ENCODE measurements around the gene PDE4D.
"Not testable (repeated sequence)": the region's sequence is repeated elsewhere in the genome, so short reads cannot be mapped to it uniquely, and the experiment has no call there.

PDE4D gene

DNA sequence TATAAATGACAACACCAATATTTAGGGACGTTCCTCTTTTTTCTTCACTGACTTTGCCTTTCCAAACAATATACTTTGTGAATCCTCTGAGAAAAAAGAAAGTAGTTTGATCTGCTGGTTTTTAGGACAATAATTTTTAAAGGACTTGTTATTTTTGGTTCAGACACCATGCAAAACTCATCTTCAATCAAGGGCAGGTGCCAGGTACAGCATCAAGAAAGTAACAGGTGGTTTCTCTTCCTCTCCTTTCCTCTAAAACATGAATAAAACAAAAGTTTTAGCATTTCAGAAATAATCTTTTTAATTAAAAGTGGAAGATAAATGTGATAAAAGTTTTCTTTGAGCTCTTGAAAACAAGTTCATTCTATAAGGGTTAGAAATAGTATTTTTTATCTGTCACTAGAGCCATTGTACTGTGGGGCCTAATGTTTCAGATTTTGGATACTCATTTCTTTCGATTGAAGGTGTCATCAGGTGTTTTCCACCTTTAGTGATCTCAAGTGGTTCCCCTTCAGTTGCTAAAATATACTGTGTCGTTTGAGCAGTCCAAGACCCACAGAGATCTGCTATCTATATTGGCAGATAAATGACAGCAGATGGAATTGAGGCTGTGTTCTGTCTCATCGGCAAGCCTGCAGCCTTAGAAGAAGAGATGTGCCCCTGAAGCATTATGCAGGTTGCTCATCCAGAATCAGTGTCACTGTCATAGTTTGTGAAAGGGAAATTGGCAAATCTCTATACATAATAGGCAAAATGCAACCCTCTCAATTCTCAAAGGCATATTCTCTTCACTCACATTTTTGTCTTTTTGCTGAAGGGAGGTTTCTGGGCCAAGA lies 499.7 kb downstream of the PDE4D start:
- DNase-seq = no peak

DNA sequence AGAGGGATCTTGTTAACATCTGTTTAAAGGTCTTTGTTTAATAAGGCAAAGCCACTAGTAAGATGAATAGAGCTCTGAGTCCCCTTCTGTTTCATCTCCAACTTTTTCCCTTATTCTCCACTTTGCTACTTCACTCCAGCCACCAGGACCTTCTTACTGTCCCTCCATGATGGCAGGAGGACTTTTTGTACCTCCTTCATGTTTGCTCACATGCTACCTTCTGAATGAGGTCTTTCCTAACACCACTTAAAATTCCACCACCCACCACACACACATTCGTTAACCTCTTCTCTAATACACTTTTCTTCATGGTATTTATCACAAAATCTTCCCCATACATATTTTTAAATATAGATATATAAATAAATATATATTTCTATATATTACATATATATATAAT lies 501.9 kb downstream of the PDE4D start:
- DNase-seq = no peak

DNA sequence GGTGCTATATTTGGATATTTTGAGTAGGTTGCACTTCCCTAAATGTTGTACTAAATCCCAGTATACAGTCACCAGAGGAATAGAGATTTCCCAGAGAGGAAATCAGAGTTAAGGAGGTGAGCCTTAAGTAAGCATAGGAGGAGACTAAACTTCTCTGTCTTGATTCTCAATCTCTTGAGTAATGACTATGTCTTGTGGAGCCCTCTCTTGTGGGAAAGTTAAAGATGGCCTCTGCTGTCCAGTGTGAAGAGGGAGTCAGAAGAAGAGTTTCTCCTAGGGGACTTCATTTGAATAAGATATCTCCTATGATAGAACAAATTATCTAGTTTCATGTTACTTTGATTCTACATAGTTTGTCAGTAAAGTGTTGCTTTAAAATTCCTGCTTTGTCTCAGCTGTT lies 502.5 kb downstream of the PDE4D start:
- DNase-seq = no peak

DNA sequence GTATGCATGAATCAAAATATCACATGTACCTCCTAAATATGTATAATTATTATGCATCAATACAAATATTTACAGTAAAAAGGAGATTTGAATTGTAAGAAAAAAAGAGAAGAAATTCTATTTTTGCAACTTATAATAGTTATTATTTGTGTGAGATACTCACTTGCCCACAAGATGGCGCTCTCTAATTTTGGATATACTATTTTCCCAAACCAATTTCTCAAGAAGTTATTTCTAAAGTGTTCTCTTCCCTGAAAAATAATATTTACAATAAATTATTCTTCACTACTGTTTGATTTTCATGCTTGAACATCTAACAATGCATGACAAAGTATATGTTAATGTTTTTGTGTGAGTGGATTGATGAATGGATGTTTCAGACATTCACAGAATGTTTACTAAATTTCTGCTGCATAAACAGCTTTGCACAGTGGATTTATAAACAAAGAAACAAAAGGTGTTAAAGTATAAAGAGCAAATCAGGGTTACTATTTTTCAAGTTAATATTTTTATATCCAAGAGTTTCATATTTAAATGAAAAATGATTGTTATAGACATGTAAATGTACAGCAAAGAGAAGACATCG lies 503.4 kb downstream of the PDE4D start:
- peak; percentile 35 for DNase-seq

DNA sequence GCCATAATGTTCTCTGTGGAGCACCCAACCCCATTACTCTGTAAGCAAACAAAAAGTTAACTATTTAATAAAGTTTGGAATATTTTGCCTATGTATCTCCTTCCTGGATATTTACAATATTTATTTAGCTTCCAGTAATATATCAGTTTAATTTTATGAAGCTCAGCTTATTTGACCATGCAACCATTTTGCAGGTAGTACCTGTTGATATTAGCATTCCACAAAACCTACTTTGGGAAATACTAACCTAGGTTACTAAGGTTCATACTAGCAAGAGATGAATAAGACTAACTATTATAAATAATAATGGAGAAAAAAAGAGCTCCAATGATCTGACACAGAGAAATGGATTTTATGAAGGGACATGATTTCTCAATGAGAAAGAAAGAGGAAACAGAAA lies 506.4 kb downstream of the PDE4D start:
- DNase-seq = no peak

DNA sequence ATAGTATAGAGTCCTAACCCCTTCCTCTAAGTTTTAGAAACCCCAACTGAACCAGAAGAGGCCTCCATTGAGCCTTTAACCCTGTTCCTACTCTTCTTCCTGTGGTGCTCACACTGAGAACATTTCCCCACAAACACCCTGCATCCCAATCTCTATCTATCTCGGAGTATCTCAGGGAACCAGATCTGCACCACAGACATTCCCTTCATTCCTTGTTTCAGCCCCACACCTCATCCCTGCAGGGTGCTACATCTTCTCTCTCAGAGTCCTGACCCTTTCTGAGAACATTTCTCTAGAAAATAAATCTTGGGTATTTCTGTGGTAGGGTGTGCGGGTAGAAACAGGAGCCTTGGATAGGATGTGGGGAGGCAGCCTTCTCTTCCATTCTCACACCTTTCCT lies 507.8 kb downstream of the PDE4D start:
- DNase-seq = no peak

DNA sequence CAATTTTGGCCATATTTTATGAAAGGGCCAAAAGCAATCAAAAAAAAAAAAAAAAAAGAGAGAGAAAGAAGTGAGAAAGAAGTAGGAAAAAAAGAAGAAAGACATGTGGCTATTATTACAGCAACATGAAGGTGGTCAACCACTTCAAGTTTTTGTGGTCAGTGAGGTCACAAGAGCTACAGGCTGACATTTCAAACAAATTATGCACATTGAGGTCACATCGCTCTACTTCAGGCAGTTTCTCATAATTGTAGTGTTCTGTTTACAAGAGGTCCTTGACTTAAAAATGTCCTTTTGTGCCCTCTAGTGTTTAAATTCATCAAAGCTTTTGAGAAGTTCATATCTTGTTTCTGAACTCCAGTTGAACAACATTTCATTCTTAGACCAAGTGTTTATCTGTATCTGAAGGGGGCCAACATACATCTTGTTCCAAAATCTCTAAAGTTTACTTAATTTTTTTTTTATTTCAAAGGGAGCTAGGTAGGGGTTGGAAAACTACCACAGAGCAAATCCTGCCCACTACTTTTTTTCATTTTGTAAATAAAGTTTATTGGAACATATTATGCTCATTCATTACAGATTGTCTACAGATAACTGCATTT lies 513.1 kb downstream of the PDE4D start:
- DNase-seq = peak; percentile 69

DNA sequence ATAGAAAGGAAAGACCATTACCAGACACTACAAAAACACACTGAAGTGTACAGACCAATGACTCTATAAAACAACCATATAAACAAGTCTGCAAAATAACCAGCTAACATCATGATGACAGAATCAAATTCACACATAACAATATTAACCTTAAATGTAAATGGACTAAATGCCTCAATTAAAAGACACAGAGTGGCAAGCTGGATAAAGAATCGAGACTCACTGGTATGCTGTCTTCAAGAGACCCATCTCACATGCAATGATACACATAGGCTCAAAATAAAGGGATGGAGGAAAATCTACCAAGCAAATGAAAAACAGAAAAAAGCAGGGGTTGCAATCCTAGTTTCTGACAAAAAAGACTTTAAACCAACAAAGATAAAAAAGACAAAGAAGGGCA lies 519.5 kb downstream of the PDE4D start:
- DNase-seq = not testable (repeated sequence)

DNA sequence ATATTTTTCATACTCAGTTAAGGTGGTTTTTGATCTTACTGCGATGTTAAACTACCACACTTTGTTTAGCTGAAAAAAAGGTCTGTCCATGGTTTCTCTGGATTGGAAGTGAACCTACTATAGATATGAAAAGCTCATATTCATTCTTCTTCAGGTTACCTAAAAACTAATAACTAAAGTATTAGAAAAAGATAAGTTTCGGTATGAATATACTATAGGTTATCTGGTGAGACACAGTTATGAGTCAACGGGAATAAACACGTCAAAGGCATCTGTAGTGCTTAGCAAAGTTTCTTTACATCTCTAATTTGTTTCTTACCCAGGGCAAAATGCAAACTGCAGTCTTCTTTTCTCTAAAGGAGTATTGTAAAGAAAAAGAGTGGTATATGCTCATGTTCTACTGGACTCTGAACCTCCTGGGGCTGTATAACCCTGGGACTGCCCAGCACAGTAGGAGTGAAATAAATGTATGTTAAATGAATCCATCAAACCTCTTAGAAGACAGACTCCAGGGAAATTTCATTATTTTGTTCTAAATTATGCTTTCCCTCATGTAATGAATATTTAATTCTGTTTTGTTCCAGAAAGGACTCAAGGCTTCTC lies 521.9 kb downstream of the PDE4D start:
- DNase-seq = no peak

DNA sequence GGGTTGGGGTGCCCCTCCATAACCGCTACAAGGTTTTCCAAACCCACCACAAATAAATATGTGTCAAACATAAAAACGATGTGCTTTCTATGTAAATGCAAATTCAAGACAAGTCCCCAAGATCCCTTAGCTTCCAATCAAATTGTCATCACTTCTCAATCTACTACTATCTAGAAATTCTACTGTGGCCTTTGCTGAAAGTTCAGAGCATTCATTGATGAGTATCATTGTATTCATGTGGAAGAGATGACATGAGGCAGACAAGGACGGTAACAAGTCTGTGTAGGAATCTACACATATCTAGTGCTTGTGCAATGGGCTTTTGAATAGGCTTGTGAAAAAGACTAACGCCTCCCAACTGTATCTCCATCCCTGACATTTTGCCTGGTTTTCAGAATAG lies 524.6 kb downstream of the PDE4D start:
- DNase-seq = no peak

DNA sequence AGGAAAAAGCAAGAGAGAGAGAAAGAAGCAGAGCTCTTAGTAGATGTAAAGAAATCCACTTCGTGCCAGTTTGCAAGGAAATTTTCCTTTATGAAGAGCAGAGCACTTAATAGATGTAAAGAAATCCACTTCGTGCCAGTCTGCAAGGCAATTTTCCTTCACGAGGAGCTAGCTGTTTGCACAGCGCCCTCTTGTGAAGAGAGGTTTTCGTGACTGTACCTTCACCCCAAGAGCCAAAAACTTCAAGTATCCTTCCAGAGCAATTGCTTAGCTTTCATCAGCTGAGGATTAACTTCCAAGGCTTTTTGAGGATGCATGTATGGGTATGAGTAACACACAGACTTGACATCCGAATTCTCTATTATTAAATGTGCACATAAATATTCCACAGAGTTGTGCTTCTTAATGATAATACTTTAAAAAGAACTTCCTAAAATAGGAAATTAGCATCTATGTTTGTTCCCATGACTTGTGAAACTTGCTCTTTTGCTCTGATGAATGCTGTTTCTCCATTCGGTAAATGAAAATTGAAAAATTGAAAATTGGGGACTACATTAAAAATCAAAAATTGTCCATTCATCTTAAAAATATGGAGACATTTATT lies 525.6 kb downstream of the PDE4D start:
- DNase-seq = peak; percentile 20

DNA sequence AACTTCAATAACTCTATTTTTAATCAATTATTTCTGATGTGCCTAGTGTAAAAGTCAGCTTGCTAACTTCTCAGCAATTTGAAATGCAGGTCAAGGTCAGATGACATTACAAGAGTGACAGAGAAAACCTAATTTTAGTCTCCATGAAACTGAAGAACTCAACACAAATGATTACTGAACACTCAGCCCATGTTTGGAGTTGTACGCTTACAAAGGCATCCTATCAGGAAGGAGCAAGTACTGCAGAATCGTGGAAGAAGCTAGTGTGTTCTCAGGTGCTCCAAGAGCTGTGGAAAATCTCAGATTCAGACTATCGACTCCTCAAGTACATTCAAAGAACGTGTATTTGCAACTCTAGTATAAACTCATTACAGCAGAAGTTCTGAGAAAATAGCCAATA lies 526.7 kb downstream of the PDE4D start:
- DNase-seq = no peak

DNA sequence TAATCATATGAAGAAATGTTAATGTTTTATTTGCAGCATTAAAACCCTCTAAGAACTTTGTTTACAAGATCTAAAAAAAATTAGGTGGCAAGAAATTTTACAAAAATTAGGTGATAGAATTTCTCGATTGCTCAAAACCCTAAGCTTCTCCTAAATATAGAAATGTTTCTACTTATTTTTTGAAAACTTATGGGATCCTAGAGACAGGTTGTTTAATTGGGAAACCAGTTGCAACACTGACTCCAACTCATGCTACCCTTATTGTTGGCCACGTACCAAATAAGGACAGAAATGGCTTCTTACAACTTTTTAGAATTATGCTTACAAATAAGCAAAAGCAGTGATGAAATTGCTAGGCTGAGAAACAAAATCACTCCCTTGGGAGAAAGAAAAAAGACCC lies 531.1 kb downstream of the PDE4D start:
- no peak for DNase-seq

DNA sequence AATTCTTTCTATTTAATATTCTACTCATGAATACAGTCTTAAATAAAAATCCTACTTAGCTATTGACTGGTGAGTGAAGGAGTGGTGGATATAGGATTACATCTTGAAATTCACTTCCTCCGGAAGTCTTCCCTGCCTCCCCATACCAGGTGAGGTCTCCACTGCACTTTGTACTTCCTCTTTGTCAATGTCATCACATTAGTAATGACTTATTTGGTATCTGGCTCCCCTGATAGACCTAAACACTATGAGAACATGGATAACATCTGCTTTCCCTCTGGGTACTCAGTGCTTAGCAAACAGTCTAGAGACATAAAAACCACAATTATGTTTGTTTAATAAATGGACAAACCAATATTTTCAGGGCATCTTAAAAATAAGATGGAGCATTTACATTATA lies 532.1 kb downstream of the PDE4D start:
- peak; percentile 35 for DNase-seq

DNA sequence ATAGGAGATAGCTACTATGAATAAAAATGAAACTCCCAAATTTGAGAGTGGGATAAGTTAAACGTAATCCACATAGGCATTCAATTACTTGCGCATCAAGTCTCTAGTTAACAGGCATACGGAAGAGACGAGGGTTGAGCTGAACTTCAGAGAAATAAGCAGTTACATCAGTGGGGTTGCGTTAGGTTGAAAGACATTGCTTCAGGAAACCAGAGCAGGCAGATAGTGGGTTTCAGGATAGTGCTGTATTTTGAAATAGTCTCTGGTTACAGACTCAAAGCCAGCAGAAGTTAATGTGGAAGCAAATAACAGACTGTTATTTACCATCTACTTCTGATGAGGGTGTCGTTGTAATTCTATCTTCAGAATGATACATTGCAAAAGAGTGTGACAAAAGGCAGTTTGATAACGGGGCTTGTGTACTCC lies 533.4 kb downstream of the PDE4D start:
- peak; percentile 73 for DNase-seq

DNA sequence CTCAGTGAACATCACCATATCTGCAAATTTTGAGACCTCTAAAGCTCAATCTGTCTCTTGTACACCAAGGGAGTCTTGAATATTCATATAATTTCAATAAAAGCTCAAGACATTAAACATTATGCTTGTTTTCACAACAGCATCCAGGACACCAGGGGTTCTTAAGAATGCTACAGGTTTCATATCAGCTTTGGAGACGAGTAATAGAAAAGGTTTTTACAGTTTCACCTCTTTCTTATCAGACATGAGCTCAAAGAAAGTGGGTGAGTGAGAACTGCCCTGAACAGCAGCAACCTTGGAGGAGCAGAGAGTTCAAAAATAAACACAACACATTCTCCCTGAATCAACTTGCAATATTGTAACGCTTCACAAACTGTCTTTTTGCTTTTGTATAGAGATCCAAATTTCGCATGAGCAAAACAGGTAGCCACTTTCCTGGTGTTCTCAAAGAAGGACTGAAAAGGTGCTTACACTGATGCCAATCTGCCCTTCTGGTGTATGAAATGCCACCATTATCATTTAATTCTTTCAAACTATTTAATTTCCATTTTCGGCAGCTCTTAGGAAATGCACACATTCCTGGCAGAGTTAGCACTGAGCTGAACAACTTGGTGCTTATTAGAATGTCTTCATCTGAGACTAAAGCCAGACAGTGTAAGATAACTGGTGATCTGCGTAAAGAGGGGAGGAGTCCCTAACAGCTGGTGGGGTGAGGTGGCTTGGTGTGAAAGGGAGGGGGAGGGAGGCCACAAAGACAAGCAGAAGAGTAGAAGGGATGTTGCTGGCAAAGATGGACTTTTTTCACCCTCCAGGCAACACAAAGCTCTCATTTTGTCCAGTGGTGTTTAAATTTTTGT lies 535.3 kb downstream of the PDE4D start:
- DNase-seq = peak; percentile 16

DNA sequence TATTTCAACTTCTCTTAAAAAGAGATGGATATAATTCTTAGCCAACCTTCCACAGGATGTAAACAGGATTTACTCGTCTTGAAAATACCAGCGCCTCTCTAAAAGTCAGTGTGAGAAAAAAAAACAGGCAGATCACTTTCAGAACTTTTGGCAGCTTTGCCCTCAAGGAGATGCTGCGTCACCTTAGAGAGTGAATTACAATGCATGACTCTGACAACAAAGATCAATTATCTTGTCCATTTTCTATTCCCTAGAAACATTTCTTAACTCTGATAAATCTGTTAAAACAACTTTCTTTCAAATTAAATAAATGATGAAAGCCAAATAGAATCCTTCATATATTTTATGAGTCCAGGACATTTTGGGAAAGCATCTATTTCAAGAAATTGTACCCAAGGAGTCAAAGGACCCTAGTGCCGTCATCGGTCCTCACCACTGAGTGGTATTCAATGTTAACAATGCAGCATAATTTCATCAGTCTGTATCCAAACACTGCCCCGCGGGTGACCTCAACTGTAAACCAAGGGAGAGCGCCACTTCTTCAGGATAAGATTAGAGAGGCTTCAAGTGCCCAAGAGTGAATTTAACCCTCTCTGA lies 536.0 kb downstream of the PDE4D start:
- DNase-seq = peak; percentile 26

DNA sequence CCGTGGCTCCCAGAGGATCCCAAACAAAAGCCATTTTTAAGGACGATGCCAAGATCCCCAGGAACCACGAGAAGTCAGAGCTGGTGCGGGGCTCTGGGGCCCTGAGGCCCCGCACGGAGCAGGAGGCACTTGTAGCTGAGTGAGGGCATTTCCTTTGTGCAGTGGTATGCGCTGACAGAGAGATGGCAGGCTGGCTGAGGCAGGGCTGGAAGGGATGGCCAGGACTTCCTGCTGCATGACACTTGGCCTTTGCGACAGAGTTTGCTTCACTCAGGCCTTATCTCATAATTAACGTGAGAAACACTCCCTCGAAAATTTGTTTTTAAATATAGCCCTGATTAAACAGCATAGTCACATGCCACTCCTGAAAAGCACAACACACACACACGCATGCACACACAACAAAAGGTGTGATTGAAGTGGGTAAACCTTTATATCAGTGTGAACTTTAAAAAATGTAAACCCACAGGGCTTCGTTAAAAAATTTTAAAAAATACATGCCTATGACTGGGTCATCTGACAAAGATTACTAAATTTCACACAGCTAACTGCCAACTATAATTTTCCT lies 536.6 kb downstream of the PDE4D start:
- no peak for DNase-seq

DNA sequence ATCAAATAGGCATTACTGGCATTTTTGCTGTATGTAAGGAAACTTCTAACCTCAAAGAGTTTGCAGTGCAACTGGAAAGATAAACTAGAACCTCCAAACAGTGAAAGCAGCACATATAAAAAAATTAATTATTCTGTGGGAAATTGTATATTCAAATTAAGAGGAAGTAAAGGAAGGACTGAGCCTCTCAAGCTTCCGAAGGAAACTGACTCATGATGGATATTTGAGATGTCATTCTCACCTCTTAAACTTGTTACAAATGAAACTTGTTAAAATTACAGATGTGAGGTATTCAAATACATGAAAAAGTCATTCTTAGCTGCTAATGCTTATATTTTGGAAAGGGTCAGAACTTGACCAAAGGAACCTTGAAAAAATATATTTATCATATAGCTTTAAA lies 538.7 kb downstream of the PDE4D start:
- no peak for DNase-seq

DNA sequence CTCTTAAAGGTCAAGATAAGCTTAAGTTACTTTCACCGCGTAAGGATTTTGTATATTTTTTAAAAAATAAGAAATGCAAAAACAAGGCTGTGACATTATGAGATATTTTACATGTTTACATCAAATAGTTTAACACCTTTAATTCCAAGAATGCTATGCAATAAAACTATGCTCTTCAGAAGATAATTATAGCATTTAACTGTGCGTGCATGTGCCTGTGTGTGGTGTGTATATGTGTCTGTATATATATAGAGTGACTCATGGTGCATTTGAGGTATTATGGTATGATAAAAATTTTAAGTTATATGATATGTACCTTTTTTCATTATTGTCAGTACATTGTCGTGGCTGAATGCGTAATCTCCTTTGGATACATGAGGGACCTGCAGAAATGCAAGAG lies 539.3 kb downstream of the PDE4D start:
- DNase-seq = no peak

DNA sequence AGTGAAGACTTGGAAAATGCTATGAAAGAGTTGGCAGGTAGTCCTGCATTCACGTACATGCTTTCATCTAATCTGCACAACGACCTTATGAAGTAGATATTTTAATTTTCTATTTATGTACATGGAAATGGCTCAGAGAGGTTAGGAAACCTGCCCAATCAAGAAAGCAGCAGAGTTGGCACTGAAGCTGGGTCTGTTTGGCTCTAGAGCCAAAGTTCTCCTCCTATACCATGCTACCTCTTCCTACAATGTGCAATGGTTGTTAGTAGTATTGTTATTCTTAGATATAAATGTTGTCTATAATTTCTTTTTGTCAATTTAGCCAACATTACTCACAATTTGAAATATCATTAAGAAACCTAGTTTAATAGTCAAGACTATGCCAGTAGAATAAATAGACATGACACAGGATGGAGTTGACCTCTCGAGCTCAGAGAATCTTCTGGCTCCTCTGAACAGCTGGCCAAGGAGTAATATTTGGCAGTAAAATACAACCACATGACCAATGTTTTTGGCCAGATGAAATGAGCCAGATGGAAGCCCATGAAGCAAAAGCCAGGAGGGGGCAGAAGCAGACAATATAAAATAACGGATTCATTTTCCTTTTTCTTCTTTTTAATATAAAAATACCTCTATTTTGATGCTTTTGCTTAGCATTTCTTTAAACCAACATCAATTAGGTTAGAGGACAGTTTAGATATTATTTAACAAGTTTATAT lies 542.3 kb downstream of the PDE4D start:
- no peak for DNase-seq

Measured in NCI-H510A treated with DMSO at 0.1 percent for 48 hours (cell line).